Ascending aorta (tissue), 2 donors: ENCODE data around the gene STIM2. TPM values are rescaled to one million over a fixed set of nuclear protein-coding genes. Genes with fewer than 3 reads are reported as not detected.

Experiments
- DNase-seq, 2 donors: peaks; one replicate each; pipeline ENCODE4 v3.0.0-alpha.2; 2019; ENCODE audit warnings: low spot score in 2 of 2
- H3K27ac ChIP-seq, 2 donors: fragments of 200-600 bp; sonication (generic); one replicate each; pipeline ENCODE4 v1.5.1; 2016 to 2017; ENCODE audit warnings: mild to moderate bottlenecking in 1 of 2
- H3K27me3 ChIP-seq: fragments of 200-600 bp; sonication (generic); one replicate; pipeline ENCODE4 v1.5.1; 2017
- H3K36me3 ChIP-seq, 2 donors: fragments of 200-600 bp; sonication (generic); one replicate each; pipeline ENCODE4 v1.5.1; 2016
- H3K4me1 ChIP-seq, 2 donors: fragments of 200-600 bp; sonication (generic); one replicate each; pipeline ENCODE4 v1.5.1; 2016 to 2017; ENCODE audit warnings: mild to moderate bottlenecking in 1 of 2
- H3K4me3 ChIP-seq, 2 donors: fragments of 200-600 bp; sonication (generic); one replicate each; pipeline ENCODE4 v1.5.1; 2016 to 2017; ENCODE audit warnings: mild to moderate bottlenecking in 1 of 2
- H3K9me3 ChIP-seq, 2 donors: fragments of 200-600 bp; sonication (generic); one replicate each; pipeline ENCODE4 v1.5.1; 2016
- intact Hi-C: fragments of 100-400 bp; cut with DNase I; formaldehyde crosslinking; loops from one replicate; pipeline ENCODE4 v1.15.1; 2023
- total RNA-seq: library from RNA; depleted of rRNA; stranded (reverse); fragments of >200 nt; gene quantifications from one replicate; pipeline ENCODE4 v1.1.0, GENCODE V29; 2016
- TF ChIP-seq, protein P1 (sequence below), 3 experiments: fragments of 200-600 bp in 2 of 3; fragments of 450-650 bp in 1 of 3; sonication (generic) in 2 of 3; IDR thresholded peaks; one replicate each; pipeline ENCODE4 v1.5.1; 2016 to 2019; ENCODE audit warnings: antibody characterized with exemption in 3 of 3, mild to moderate bottlenecking in 1 of 3, moderate library complexity in 1 of 3

STIM2 gene
- total RNA-seq, 1 donor from 2014 or later = 17.2 TPM

DNA sequence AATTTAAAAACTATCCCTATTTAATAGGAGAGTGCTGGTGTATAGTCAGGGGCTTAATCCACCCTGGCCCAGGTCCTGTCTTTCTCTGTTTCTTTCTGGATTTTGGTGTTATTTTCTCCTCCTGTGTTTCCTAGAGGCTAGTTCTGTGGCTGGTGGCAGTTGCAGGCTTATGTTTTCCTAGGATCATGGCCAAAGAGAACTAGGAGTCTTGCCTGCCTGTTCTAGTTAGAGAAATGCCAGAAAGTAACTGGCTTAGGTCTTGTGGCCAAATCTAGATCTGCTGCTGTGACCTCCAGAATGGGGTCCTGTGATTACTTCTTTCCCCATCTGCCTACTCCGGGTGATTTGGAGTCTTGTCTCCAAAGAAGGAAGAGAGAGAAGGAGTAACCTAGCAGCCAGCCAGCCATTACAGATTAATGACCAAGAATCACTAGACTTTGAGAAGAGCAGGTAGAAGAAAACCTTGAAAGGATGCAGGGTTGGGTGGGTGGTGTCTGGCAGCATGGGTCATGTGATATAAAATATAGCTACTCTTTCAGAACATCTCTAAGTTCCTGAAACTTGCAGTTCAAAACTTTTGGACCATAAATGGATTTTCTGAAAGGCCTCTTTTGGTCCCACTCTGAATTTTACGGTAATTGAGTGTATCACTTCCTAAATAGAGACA lies 117.9 kb downstream of the STIM2 start:
- no peak for DNase-seq
- no peaks in the 10 kb centered on the region for H3K9me3 ChIP-seq
- TF ChIP-seq, protein P1, sequence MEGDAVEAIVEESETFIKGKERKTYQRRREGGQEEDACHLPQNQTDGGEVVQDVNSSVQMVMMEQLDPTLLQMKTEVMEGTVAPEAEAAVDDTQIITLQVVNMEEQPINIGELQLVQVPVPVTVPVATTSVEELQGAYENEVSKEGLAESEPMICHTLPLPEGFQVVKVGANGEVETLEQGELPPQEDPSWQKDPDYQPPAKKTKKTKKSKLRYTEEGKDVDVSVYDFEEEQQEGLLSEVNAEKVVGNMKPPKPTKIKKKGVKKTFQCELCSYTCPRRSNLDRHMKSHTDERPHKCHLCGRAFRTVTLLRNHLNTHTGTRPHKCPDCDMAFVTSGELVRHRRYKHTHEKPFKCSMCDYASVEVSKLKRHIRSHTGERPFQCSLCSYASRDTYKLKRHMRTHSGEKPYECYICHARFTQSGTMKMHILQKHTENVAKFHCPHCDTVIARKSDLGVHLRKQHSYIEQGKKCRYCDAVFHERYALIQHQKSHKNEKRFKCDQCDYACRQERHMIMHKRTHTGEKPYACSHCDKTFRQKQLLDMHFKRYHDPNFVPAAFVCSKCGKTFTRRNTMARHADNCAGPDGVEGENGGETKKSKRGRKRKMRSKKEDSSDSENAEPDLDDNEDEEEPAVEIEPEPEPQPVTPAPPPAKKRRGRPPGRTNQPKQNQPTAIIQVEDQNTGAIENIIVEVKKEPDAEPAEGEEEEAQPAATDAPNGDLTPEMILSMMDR (IDR thresholded peaks at IDR 0.05) = no peak
- no peak overlapping the region for H3K4me3 ChIP-seq
- intact Hi-C loops = no loop called here
- H3K36me3 ChIP-seq = no peaks in the 10 kb centered on the region
- no peak overlapping the region for H3K27ac ChIP-seq
- no peaks in the 10 kb centered on the region for H3K27me3 ChIP-seq
- no peaks in the 10 kb centered on the region for H3K4me1 ChIP-seq

DNA sequence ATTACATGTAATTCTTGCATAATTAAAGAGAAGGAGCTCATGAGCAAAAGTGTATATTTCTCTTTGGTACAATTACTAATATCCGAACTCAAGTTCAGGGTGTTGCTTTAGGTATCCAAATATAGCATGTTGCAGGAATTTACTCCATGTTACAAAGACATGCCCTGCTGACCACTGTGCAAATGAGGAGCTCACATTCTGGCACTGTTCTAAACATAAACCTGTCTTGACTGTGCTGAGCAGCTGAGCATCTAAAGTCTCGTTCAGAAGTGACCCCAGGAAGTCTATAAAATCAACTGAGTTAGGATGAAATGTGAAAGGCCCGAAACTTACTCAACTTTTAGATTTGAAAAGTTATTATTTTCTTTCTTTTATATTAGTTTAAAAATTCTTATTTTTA lies 124.3 kb downstream of the STIM2 start:
- H3K4me1 ChIP-seq = no peaks in the 10 kb centered on the region
- H3K36me3 ChIP-seq = no peaks in the 10 kb centered on the region
- TF ChIP-seq, protein P1 (IDR thresholded peaks at IDR 0.05) = no peak
- no peaks in the 10 kb centered on the region for H3K27me3 ChIP-seq
- intact Hi-C loops = no loop called here
- H3K27ac ChIP-seq = no peak overlapping the region
- H3K4me3 ChIP-seq = no peak overlapping the region
- no peak for DNase-seq
- H3K9me3 ChIP-seq = no peaks in the 10 kb centered on the region

DNA sequence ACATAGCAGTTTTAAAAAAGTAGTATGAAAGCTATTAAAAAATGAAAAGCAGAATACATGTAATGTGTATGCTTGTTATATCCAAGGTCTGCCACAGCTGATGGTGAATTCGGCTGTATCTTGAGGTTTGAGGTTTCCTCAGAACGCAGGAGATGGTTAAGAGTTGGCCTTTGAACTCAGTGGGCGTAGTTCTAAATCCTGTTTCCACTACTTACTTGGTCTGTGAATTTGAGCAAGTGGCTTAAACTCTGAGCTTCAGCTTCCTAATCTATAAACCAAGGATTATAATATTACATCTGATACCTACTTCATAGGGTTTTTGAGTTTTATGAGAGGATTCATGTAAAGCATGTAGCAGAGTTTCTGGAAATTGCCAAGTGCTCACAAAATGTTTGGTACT lies 125.2 kb downstream of the STIM2 start:
- no peak for DNase-seq
- Histone ChIP-seq H3K27me3 (no peaks in the 10 kb centered on the region), H3K4me1 (no peaks in the 10 kb centered on the region), H3K9me3 (no peaks in the 10 kb centered on the region), H3K27ac (no peak overlapping the region), H3K4me3 (no peak overlapping the region), H3K36me3 (no peaks in the 10 kb centered on the region)
- TF ChIP-seq, protein P1 (IDR thresholded peaks at IDR 0.05) = no peak
- intact Hi-C loops = no loop called here

DNA sequence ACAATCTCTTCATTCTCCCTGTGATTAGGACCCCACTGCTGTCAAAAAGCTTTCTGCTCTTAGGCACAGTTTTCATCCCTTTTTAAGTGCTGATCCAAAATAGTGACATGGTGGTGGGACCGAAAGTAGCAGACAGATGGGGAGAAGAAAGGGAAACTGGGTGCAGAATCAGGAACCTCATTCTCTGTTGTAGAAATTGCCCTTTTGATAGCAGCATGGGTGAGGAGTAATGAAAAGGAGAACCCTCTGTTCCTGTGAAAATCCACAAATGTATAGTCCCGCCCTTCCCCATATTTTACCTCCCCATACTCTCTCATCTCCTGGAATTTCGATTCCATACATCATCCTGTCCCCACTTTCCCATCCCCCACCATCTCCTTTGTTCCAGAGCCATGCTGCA lies 126.5 kb downstream of the STIM2 start:
- intact Hi-C loops = no loop called here
- Histone ChIP-seq H3K27ac (no peak overlapping the region), H3K4me1 (no peaks in the 10 kb centered on the region), H3K27me3 (no peaks in the 10 kb centered on the region), H3K9me3 (no peaks in the 10 kb centered on the region), H3K36me3 (no peaks in the 10 kb centered on the region), H3K4me3 (no peak overlapping the region)
- TF ChIP-seq, protein P1 (IDR thresholded peaks at IDR 0.05) = no peak
- no peak for DNase-seq

DNA sequence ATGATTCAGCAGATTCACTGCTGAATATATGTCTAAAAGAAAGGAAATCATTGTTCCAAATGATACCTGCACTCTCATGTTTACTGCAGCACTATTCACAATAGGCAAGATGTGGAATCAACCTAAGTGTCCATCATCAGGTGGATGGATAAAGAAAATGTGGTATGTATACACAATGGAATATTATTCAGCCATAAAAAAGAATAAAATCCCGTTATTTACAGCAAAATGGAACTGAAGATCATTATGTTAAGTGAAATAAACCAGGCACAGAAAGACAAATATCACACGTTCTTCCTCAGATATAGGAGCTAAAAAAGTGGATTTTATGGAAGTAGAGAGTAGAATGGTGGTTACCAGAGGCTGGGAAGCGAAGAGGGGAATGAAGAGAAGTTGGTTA lies 130.4 kb downstream of the STIM2 start:
- intact Hi-C loops = no loop called here
- TF ChIP-seq, protein P1 (IDR thresholded peaks at IDR 0.05) = no peak
- H3K4me3 ChIP-seq = no peak overlapping the region
- no peaks in the 10 kb centered on the region for H3K27me3 ChIP-seq
- peaks cover 0 to 7% of the 10 kb centered on the region in 2 donors for H3K4me1 ChIP-seq
- H3K27ac ChIP-seq = no peak overlapping the region
- H3K9me3 ChIP-seq = no peaks in the 10 kb centered on the region
- DNase-seq = no peak
- no peaks in the 10 kb centered on the region for H3K36me3 ChIP-seq
